ENCODE results near the gene CADM3. TPM values are rescaled to one million over a fixed set of nuclear protein-coding genes. Genes with fewer than 3 reads are reported as not detected.

Gene CADM3
- polyA plus RNA-seq, 3 donors: not detected

DNA sequence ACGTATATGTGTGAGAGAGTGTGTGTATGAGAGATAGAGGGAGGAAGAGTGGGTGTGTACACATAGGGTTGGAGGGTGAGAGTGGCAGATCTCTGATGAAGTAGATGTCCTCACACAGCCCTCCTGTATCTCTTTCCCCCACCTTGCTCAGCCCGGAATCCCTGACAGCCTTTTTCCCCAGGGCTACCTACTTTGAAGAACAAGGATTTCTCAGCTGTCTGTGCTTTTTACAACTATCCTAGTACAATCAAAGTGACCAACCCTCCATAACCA is 29.1 kb upstream of the CADM3 start:
- intact Hi-C loops (cut with micrococcal nuclease): no loop called here
- Mint-ChIP-seq H3K36me3 (no peaks in the 10 kb centered on the region), H3K27ac (no peak overlapping the region), H3K9me3 (peaks cover 0 to 3% (median 0%) of the 10 kb centered on the region in 7 donors), H3K4me3 (no peak overlapping the region), H3K27me3 (ENCODE audit: low read depth in 3 of 3) (peaks cover 7 to 18% (median 9%) of the 10 kb centered on the region in 3 donors), H3K4me1 (no peaks in the 10 kb centered on the region)
- Histone ChIP-seq H3K27me3 (ENCODE audit: control insufficient read depth in 2 of 2, insufficient read depth in 2 of 2, low read length in 2 of 2) (peaks cover 40 to 41% of the 10 kb centered on the region in 2 donors), H2AFZ (ENCODE audit: insufficient read depth, low read depth, low read length, poor library complexity, severe bottlenecking) (no peak overlapping the region), H3K27ac (ENCODE audit: low read depth in 1 of 2, low read length in 2 of 2) (no peak overlapping the region), H3K79me2 (ENCODE audit: insufficient read depth, low read length) (no peaks in the 10 kb centered on the region), H4K20me1 (ENCODE audit: insufficient read depth, low read length) (no peaks in the 10 kb centered on the region), H3K36me3 (replicated peaks in 1 of 2; ENCODE audit: control insufficient read depth in 1 of 2, insufficient read depth in 2 of 2, low read length in 2 of 2) (no peaks in the 10 kb centered on the region), H3K4me1 (ENCODE audit: control insufficient read depth in 1 of 2, insufficient read depth in 2 of 2, low read length in 2 of 2) (no peaks in the 10 kb centered on the region), H3K9ac (ENCODE audit: insufficient read depth, low read length, poor library complexity, severe bottlenecking) (no peak overlapping the region), H3K4me3 (replicated peaks in 1 of 3; ENCODE audit: low read depth in 2 of 3, low read length in 3 of 3) (no peak overlapping the region), H3K9me3 (replicated peaks in 1 of 2; ENCODE audit: control insufficient read depth in 1 of 2, insufficient read depth in 1 of 2, low read length in 2 of 2) (no peaks in the 10 kb centered on the region), H3K4me2 (replicated peaks; ENCODE audit: extremely low read depth, low read length, poor library complexity, severe bottlenecking) (no peak overlapping the region)
- WGBS (ENCODE audit: insufficient coverage): 37% methylated on average over 2 of the region's 2 CpGs
- TF ChIP-seq, protein P1, sequence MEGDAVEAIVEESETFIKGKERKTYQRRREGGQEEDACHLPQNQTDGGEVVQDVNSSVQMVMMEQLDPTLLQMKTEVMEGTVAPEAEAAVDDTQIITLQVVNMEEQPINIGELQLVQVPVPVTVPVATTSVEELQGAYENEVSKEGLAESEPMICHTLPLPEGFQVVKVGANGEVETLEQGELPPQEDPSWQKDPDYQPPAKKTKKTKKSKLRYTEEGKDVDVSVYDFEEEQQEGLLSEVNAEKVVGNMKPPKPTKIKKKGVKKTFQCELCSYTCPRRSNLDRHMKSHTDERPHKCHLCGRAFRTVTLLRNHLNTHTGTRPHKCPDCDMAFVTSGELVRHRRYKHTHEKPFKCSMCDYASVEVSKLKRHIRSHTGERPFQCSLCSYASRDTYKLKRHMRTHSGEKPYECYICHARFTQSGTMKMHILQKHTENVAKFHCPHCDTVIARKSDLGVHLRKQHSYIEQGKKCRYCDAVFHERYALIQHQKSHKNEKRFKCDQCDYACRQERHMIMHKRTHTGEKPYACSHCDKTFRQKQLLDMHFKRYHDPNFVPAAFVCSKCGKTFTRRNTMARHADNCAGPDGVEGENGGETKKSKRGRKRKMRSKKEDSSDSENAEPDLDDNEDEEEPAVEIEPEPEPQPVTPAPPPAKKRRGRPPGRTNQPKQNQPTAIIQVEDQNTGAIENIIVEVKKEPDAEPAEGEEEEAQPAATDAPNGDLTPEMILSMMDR (IDR thresholded peaks at IDR 0.05): no peak
- no peak for DNase-seq

DNA sequence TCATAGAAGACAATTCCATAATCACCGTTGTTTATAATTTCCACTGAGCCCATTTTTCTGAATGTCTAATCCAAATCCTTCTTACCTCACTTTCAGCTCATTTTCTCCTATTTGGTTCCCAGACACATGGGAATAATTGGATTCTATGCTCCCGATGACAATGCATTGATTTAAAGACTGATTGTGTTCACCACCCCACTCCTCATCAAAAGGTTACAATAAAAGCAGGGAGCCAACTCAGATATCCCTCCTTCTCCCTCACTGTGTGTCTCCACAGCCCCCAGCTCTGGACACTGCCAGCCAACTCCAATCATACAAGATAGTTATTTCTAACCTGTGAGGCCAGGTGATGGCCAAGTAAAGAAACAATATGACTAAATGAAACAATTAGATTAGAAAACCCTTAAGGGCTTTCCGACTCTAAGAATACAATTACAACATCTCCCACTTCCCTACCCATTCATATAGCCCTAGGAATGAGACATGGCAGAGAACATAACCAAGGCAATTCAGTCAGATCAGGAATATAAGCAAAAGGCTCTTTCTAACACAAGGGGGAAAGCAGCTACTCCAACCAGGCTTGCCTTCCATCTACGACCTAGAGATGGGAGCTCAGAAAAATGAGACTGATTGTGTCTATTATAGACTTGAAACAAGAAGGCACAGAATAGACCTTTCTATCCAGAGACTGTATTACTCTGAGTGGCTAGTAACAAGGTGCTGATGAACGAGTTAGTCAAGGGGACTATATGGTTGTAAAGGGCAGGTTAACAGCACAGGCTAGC is 28.5 kb upstream of the CADM3 start:
- H3K27ac Mint-ChIP-seq: no peak overlapping the region
- no peaks in the 10 kb centered on the region for H3K36me3 Mint-ChIP-seq
- 100% methylated on average over 1 of the region's 5 CpGs for WGBS (ENCODE audit: insufficient coverage)
- no peaks in the 10 kb centered on the region for H3K9me3 ChIP-seq (replicated peaks in 1 of 2; ENCODE audit: control insufficient read depth in 1 of 2, insufficient read depth in 1 of 2, low read length in 2 of 2)
- H2AFZ ChIP-seq (ENCODE audit: insufficient read depth, low read depth, low read length, poor library complexity, severe bottlenecking): no peak overlapping the region
- peaks cover 40 to 41% of the 10 kb centered on the region in 2 donors for H3K27me3 ChIP-seq (ENCODE audit: control insufficient read depth in 2 of 2, insufficient read depth in 2 of 2, low read length in 2 of 2)
- no peak overlapping the region for H3K4me3 Mint-ChIP-seq
- H3K4me2 ChIP-seq (replicated peaks; ENCODE audit: extremely low read depth, low read length, poor library complexity, severe bottlenecking): no peak overlapping the region
- TF ChIP-seq, protein P1 (IDR thresholded peaks at IDR 0.05): no peak
- no peaks in the 10 kb centered on the region for H4K20me1 ChIP-seq (ENCODE audit: insufficient read depth, low read length)
- peaks cover 0 to 3% (median 0%) of the 10 kb centered on the region in 7 donors for H3K9me3 Mint-ChIP-seq
- no peak overlapping the region for H3K27ac ChIP-seq (ENCODE audit: low read depth in 1 of 2, low read length in 2 of 2)
- H3K9ac ChIP-seq (ENCODE audit: insufficient read depth, low read length, poor library complexity, severe bottlenecking): no peak overlapping the region
- H3K27me3 Mint-ChIP-seq (ENCODE audit: low read depth in 3 of 3): peaks cover 7 to 18% (median 9%) of the 10 kb centered on the region in 3 donors
- no peaks in the 10 kb centered on the region for H3K4me1 ChIP-seq (ENCODE audit: control insufficient read depth in 1 of 2, insufficient read depth in 2 of 2, low read length in 2 of 2)
- no peak for DNase-seq
- H3K4me3 ChIP-seq (replicated peaks in 1 of 3; ENCODE audit: low read depth in 2 of 3, low read length in 3 of 3): no peak overlapping the region
- H3K4me1 Mint-ChIP-seq: no peaks in the 10 kb centered on the region
- H3K36me3 ChIP-seq (replicated peaks in 1 of 2; ENCODE audit: control insufficient read depth in 1 of 2, insufficient read depth in 2 of 2, low read length in 2 of 2): no peaks in the 10 kb centered on the region
- H3K79me2 ChIP-seq (ENCODE audit: insufficient read depth, low read length): no peaks in the 10 kb centered on the region
- intact Hi-C loops (cut with micrococcal nuclease): no loop called here
